HepG2 (cell line): ENCODE results near the gene DALRD3. TPM values are rescaled to one million over a fixed set of nuclear protein-coding genes. Genes with fewer than 3 reads are reported as not detected.

Experiments
- ATAC-seq: fragments of 200-7000 bp; cut with Tn5 transposase; 3 replicates; pipeline ENCODE4 v1.9.1; 2020; ENCODE audit warnings: mild to moderate bottlenecking, moderate library complexity
- BruUV-seq: library from RNA; stranded (reverse); fragments of 400-500 nt; replicated peaks from 2 replicates; lab custom pipeline; 2021; lab: Mats Ljungman, UMichigan
- CTCF ChIA-PET: fragments of 300-600 bp; formaldehyde crosslinking; extraction: SDS; loops from one replicate; lab custom pipeline; 2021; ENCODE audit warnings: low total read pairs, inconsistent platforms, low intra/inter-chr PET ratio; lab: Yijun Ruan, JAX
- POLR2A ChIA-PET: fragments of 350-600 bp; sonication (Branson Sonifier 250); formaldehyde crosslinking; loops from one replicate; lab custom pipeline; 2020; ENCODE audit warnings: antibody characterized with exemption, inconsistent platforms; lab: Yijun Ruan, JAX
- DNase-seq: peaks from one replicate; pipeline ENCODE4 v3.0.0-alpha.2; 2015; ENCODE audit warnings: low spot score
- FAIRE-seq: peaks from 3 replicates; lab custom pipeline; 2011; peaks lifted over from hg19 to GRCh38; lab: Jason Lieb, UNC
- H2AFZ ChIP-seq: one replicate; pipeline ENCODE4 v1.6.1; 2011; ENCODE audit warnings: low read length, inconsistent platforms
- H3K27ac ChIP-seq: fragments of 300-600 bp; 3 replicates; pipeline ENCODE4 v1.8.0; 2011; ENCODE audit warnings: mixed run types, mild to moderate bottlenecking, mixed read lengths, low read length, inconsistent platforms; ENCODE audit not compliant: insufficient read depth; ENCODE audit errors: extremely low read length
- H3K27me3 ChIP-seq, 2 experiments: fragments of 200-600 bp in 1 of 2; 2 replicates in 1 of 2; 3 replicates in 1 of 2; pipeline versions ENCODE4 v1.6.0 to v1.8.0; 2011; ENCODE audit warnings: low read length in 2 of 2, mild to moderate bottlenecking in 2 of 2, moderate library complexity in 2 of 2, inconsistent platforms in 1 of 2; ENCODE audit not compliant: insufficient read depth in 2 of 2, control insufficient read depth in 1 of 2
- H3K36me3 ChIP-seq, 2 experiments: fragments of 200-600 bp in 1 of 2; replicated peaks in 1 of 2; 2 replicates in 1 of 2; 3 replicates in 1 of 2; pipeline versions ENCODE4 v1.5.1 to v1.8.0; 2011; ENCODE audit warnings: low read length in 2 of 2, inconsistent platforms in 1 of 2; ENCODE audit not compliant: insufficient read depth in 2 of 2, control insufficient read depth in 1 of 2
- H3K4me1 ChIP-seq: 2 replicates; pipeline ENCODE4 v1.5.1; 2012; ENCODE audit warnings: low read length, inconsistent platforms; ENCODE audit not compliant: insufficient read depth
- H3K4me2 ChIP-seq: 2 replicates; pipeline ENCODE4 v1.6.0; 2011; ENCODE audit warnings: low read depth, low read length, inconsistent platforms
- H3K4me3 ChIP-seq, 3 experiments: fragments of 200-600 bp in 1 of 3; sonication (generic), shearing (Covaris generic) in 1 of 3; replicated peaks in 1 of 3; 2 replicates each; pipeline ENCODE4 v1.5.1; 2011 to 2016; ENCODE audit warnings: low read length in 3 of 3, inconsistent platforms in 2 of 3, low read depth in 2 of 3, mild to moderate bottlenecking in 2 of 3, control low read depth in 1 of 3, mixed read lengths in 1 of 3; ENCODE audit not compliant: insufficient read depth in 1 of 3
- H3K79me2 ChIP-seq: one replicate; pipeline ENCODE4 v1.6.1; 2011; ENCODE audit warnings: low read length, inconsistent platforms; ENCODE audit not compliant: insufficient read depth
- H3K9ac ChIP-seq: 2 replicates; pipeline ENCODE4 v1.6.0; 2011; ENCODE audit warnings: mild to moderate bottlenecking, low read depth, low read length, inconsistent platforms; ENCODE audit not compliant: insufficient read depth
- H3K9me3 ChIP-seq: 2 replicates; pipeline ENCODE4 v1.5.1; 2012; ENCODE audit warnings: mild to moderate bottlenecking, low read length
- H4K20me1 ChIP-seq: 2 replicates; pipeline ENCODE4 v1.6.0; 2011; ENCODE audit warnings: inconsistent platforms, mild to moderate bottlenecking, low read length, moderate library complexity; ENCODE audit not compliant: insufficient read depth
- JUN ChIP-seq: sonication (generic); formaldehyde crosslinking; IDR thresholded peaks from 2 replicates; pipeline ENCODE4 v1.4.0; 2020; ENCODE audit warnings: mild to moderate bottlenecking, missing genetic modification reagents
- MAFK ChIP-seq, 2 experiments: IDR thresholded peaks in 1 of 2; conservative IDR thresholded peaks in 1 of 2; 2 replicates each; pipeline ENCODE4 v1.6.1; 2011; ENCODE audit warnings: improper control_type of control experiment in 2 of 2, low read length in 2 of 2
- PAX8 ChIP-seq: sonication (generic); formaldehyde crosslinking; IDR thresholded peaks from 2 replicates; pipeline ENCODE4 v1.8.0; 2022; ENCODE audit warnings: mild to moderate bottlenecking, missing genetic modification reagents, borderline replicate concordance
- SMYD3 ChIP-seq: sonication (generic); formaldehyde crosslinking; IDR thresholded peaks from 2 replicates; pipeline ENCODE4 v1.8.1; 2023; ENCODE audit warnings: mild to moderate bottlenecking, missing genetic modification reagents
- SRY ChIP-seq: sonication (generic); formaldehyde crosslinking; IDR thresholded peaks from 2 replicates; pipeline ENCODE4 v1.8.0; 2022; ENCODE audit warnings: mild to moderate bottlenecking, missing genetic modification reagents
- SYNCRIP ChIP-seq: fragments of 200-400 bp; formaldehyde crosslinking; IDR thresholded peaks from 2 replicates; pipeline ENCODE4 v1.6.1; 2018; ENCODE audit warnings: mild to moderate bottlenecking, low read depth, low read length; ENCODE audit not compliant: insufficient read depth
- TERF1 ChIP-seq: sonication (generic); formaldehyde crosslinking; IDR thresholded peaks from 2 replicates; pipeline ENCODE4 v1.8.0; 2022; ENCODE audit warnings: mild to moderate bottlenecking, missing genetic modification reagents, moderate library complexity
- ZBTB7B ChIP-seq: sonication (generic); formaldehyde crosslinking; IDR thresholded peaks from 2 replicates; pipeline ENCODE4 v1.4.0; 2020; ENCODE audit warnings: missing genetic modification reagents
- WGBS: methylation state at CpG from one replicate; pipeline ENCODE4 v1.1.6; 2017; ENCODE audit warnings: low lambda C conversion rate; 5-methylcytosine and 5-hydroxymethylcytosine counted together
- in situ Hi-C: cut with HindIII; loops from 2 replicates; pipeline ENCODE4 v1.10.0; 2017; ENCODE audit warnings: low pct_unique_long_range_greater_than_20kb; ENCODE audit not compliant: extremely low pct_ligation_motif_present
- intact Hi-C: fragments of 100-400 bp; cut with micrococcal nuclease; formaldehyde crosslinking; loops from one replicate; pipeline ENCODE4 v1.10.0; 2022; ENCODE audit not compliant: unreplicated experiment
- polyA plus RNA-seq, 8 experiments: library from polyadenylated mRNA; depleted of rRNA in 3 of 8; stranded (reverse) in 7 of 8; unstranded in 1 of 8; fragments of >200 nt; fragmentation: Illumina TruSeq in 4 of 8; extraction: Trizol in 4 of 8; gene quantifications; 2 replicates each; pipeline versions ENCODE4 v1.2.1 to v1.2.3, GENCODE V29; 2011 to 2016; ENCODE audit warnings: low read depth in 4 of 8, missing spikeins in 1 of 8, mixed read lengths in 1 of 8; ENCODE audit not compliant: insufficient read depth in 1 of 8
- total RNA-seq, 5 experiments: library from RNA; depleted of rRNA; stranded (reverse); fragments of >200 nt; fragmentation: Illumina TruSeq; extraction: Trizol; gene quantifications; 2 replicates each; pipeline ENCODE4 v1.2.3, GENCODE V29; 2016; ENCODE audit warnings: low read depth in 1 of 5
- TF ChIP-seq, protein P1 (sequence below): sonication (generic); formaldehyde crosslinking; IDR thresholded peaks from 2 replicates; pipeline ENCODE4 v1.5.0; 2020; ENCODE audit warnings: mild to moderate bottlenecking, missing genetic modification reagents

Gene DALRD3
- total and polyA plus RNA-seq, 2 of the 13 experiments (the other 11 are each of a cell fraction or from before 2014, with no cell fraction given): 19.9 to 36.5 TPM

DNA sequence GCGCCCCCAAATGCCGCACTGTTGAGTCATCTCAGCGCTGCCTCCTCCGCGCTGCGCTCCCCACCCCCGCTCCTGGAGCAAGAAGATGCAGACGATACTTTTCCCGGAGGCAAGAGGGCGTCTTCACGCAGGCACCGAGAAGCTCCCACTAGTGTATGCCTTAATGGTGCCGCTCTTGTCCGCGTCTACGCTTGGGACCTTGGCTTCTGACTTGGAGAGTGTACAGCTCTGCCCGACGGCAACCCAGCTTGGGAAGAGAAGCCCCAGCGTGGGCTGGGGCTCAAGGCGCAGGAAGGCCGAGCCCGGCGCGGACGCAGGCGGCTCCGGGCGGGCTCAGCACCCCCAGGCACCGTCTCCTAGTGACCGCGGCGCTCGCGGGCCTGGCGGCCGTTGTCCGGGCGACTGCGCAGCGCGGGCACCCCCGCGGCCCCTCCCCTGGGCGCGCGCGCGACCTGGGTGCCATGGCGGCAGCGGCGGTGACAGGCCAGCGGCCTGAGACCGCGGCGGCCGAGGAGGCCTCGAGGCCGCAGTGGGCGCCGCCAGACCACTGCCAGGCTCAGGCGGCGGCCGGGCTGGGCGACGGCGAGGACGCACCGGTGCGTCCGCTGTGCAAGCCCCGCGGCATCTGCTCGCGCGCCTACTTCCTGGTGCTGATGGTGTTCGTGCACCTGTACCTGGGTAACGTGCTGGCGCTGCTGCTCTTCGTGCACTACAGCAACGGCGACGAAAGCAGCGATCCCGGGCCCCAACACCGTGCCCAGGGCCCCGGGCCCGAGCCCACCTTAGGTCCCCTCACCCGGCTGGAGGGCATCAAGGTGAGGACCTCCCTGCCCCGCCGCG is 28.4 kb downstream of the DALRD3 start, which contains the start of gene P4HTM:
Gene P4HTM, plus strand, starts transcription at position 446 of the 840 bp plus-strand sequence. Its CDS starts 16 bp downstream, at position 462.
- no peaks in the 10 kb centered on the region for H3K27me3 ChIP-seq
- H3K4me2 ChIP-seq: no peak within 1 kb of the TSS
- H3K79me2 ChIP-seq: no peaks in the 10 kb centered on the region
- in situ Hi-C loops (no loop called here), intact Hi-C loops (loop anchor here (5.0 kb wide), 1 partner anchor 167 kb away; no protein-coding TSS in a partner anchor)
- no peaks in the 10 kb centered on the region for H3K4me1 ChIP-seq
- CTCF ChIA-PET: no interaction called here
- H3K9me3 ChIP-seq: no peaks in the 10 kb centered on the region
- no peak within 1 kb of the TSS for H3K4me3 ChIP-seq
- BruUV-seq: no TSS peak
- no peak for FAIRE-seq
- no peak within 1 kb of the TSS for H2AFZ ChIP-seq
- POLR2A ChIA-PET: no interaction called here
- H4K20me1 ChIP-seq: no peaks in the 10 kb centered on the region
- H3K36me3 ChIP-seq: peaks cover 0 to under 1% of the 10 kb centered on the region in 2 experiments; a peak in 1 of 5 replicates
- WGBS: 97% methylated on average over 38 of the region's 91 CpGs
- ATAC-seq: no peak
- TF ChIP-seq JUN (CRISPR knock-in tag): no peak
- no peak for TF ChIP-seq PAX8 (CRISPR knock-in tag)
- no peak for TF ChIP-seq TERF1 (CRISPR knock-in tag)
- TF ChIP-seq, protein P1, sequence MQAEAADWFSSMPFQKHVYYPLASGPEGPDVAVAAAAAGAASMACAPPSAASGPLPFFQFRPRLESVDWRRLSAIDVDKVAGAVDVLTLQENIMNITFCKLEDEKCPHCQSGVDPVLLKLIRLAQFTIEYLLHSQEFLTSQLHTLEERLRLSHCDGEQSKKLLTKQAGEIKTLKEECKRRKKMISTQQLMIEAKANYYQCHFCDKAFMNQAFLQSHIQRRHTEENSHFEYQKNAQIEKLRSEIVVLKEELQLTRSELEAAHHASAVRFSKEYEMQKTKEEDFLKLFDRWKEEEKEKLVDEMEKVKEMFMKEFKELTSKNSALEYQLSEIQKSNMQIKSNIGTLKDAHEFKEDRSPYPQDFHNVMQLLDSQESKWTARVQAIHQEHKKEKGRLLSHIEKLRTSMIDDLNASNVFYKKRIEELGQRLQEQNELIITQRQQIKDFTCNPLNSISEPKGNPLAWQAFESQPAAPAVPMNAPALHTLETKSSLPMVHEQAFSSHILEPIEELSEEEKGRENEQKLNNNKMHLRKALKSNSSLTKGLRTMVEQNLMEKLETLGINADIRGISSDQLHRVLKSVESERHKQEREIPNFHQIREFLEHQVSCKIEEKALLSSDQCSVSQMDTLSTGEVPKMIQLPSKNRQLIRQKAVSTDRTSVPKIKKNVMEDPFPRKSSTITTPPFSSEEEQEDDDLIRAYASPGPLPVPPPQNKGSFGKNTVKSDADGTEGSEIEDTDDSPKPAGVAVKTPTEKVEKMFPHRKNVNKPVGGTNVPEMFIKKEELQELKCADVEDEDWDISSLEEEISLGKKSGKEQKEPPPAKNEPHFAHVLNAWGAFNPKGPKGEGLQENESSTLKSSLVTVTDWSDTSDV (CRISPR knock-in tag): no peak
- TF ChIP-seq MAFK (conservative IDR thresholded peaks at IDR 0.05 in 1 of 2, IDR thresholded peaks at IDR 0.05 in 1 of 2; ENCODE audit: low read length in 2 of 2): no peak
- TF ChIP-seq ZBTB7B (CRISPR knock-in tag): no peak
- TF ChIP-seq SYNCRIP: no peak
- no peak for TF ChIP-seq SMYD3 (CRISPR knock-in tag)
- TF ChIP-seq SRY (CRISPR knock-in tag): no peak
- TF ChIP-seq, all 625 proteins: peak for 0
- Histone ChIP-seq H3K9ac (no peak within 1 kb of the TSS), H3K27ac (no peak within 1 kb of the TSS)
- DNase-seq: no peak
